Measurements from ENCODE around the gene EEFSEC. TPM values are rescaled to one million over a fixed set of nuclear protein-coding genes. Genes with fewer than 3 reads are reported as not detected.

The EEFSEC gene
- total RNA-seq, 1 experiment from 2014 or later, result 21.3 TPM

GRCh38 chr3:128356822-128357221 lies 203.5 kb downstream of the EEFSEC start:
- peak in 1 of 2 experiments; percentile 34 for DNase-seq
- Histone ChIP-seq H3K79me2 (ENCODE audit: low read depth) (no peaks in the 10 kb centered on the region), H3K27ac (no peak overlapping the region), H3K4me2 (no peak overlapping the region), H4K20me1 (ENCODE audit: insufficient read depth) (no peaks in the 10 kb centered on the region), H3K4me1 (replicated peaks; ENCODE audit: insufficient read depth) (peaks cover 24% of the 10 kb centered on the region), H3F3A (ENCODE audit: insufficient read depth, low read depth) (0 out of 2 replicates have a peak, but pooled peaks cover 5% of the 10 kb centered on the region), H3K4me3 (no peak overlapping the region), H2AFZ (no peak overlapping the region), H3K9me2 (ENCODE audit: insufficient read depth) (no peaks in the 10 kb centered on the region), H3K36me3 (ENCODE audit: low read depth) (no peaks in the 10 kb centered on the region), H3K9me3 (ENCODE audit: insufficient read depth, low read depth) (no peaks in the 10 kb centered on the region), H3K27me3 (ENCODE audit: insufficient read depth, low read depth) (no peaks in the 10 kb centered on the region)
- TF ChIP-seq EZH2 (IDR thresholded peaks at IDR 0.05; ENCODE audit: low read depth) (no peak), CTCF (conservative IDR thresholded peaks at IDR 0.05) (no peak)
- no TSS peak for BruUV-seq (replicated peaks)
- intact Hi-C loops (cut with micrococcal nuclease; ENCODE audit: unreplicated experiment), result no loop called here
- POLR2A ChIA-PET (ENCODE audit: unreplicated experiment), result no interaction called here
- CTCF ChIA-PET, result no interaction called here

GRCh38 chr3:128357538-128357937 lies 204.3 kb downstream of the EEFSEC start:
- ChIA-PET CTCF (no interaction called here), POLR2A (ENCODE audit: unreplicated experiment) (no interaction called here)
- DNase-seq, result no peak
- Histone ChIP-seq H3K4me2 (no peak overlapping the region), H3K9me3 (ENCODE audit: insufficient read depth, low read depth) (no peaks in the 10 kb centered on the region), H3K9me2 (ENCODE audit: insufficient read depth) (no peaks in the 10 kb centered on the region), H4K20me1 (ENCODE audit: insufficient read depth) (no peaks in the 10 kb centered on the region), H3K36me3 (ENCODE audit: low read depth) (no peaks in the 10 kb centered on the region), H3K4me1 (replicated peaks; ENCODE audit: insufficient read depth) (peaks cover 32% of the 10 kb centered on the region), H3F3A (ENCODE audit: insufficient read depth, low read depth) (0 out of 2 replicates have a peak, but pooled peaks cover 5% of the 10 kb centered on the region), H3K27ac (no peak overlapping the region), H3K4me3 (no peak overlapping the region), H2AFZ (no peak overlapping the region), H3K79me2 (ENCODE audit: low read depth) (no peaks in the 10 kb centered on the region), H3K27me3 (ENCODE audit: insufficient read depth, low read depth) (no peaks in the 10 kb centered on the region)
- intact Hi-C loops (cut with micrococcal nuclease; ENCODE audit: unreplicated experiment), result no loop called here
- TF ChIP-seq CTCF (conservative IDR thresholded peaks at IDR 0.05) (no peak), EZH2 (IDR thresholded peaks at IDR 0.05; ENCODE audit: low read depth) (no peak)
- BruUV-seq (replicated peaks), result no TSS peak

- TF ChIP-seq CTCF (conservative IDR thresholded peaks at IDR 0.05), result no peak
- TF ChIP-seq EZH2 (IDR thresholded peaks at IDR 0.05; ENCODE audit: low read depth), result no peak
- no peaks in the 10 kb centered on the region for H3K36me3 ChIP-seq (ENCODE audit: low read depth)
- H3F3A ChIP-seq (ENCODE audit: insufficient read depth, low read depth), result 0 out of 2 replicates have a peak, but pooled peaks cover 5% of the 10 kb centered on the region
- DNase-seq, result peak in 1 of 2 experiments; percentile 12
- no peaks in the 10 kb centered on the region for H3K9me2 ChIP-seq (ENCODE audit: insufficient read depth)
- ChIA-PET CTCF (no interaction called here), POLR2A (ENCODE audit: unreplicated experiment) (no interaction called here)
- no TSS peak for BruUV-seq (replicated peaks)
- no peak overlapping the region for H2AFZ ChIP-seq
- intact Hi-C loops (cut with micrococcal nuclease; ENCODE audit: unreplicated experiment), result no loop called here
- no peak overlapping the region for H3K4me3 ChIP-seq
- H3K9me3 ChIP-seq (ENCODE audit: insufficient read depth, low read depth), result no peaks in the 10 kb centered on the region
- H3K79me2 ChIP-seq (ENCODE audit: low read depth), result no peaks in the 10 kb centered on the region
- no peak overlapping the region for H3K27ac ChIP-seq
- no peaks in the 10 kb centered on the region for H3K27me3 ChIP-seq (ENCODE audit: insufficient read depth, low read depth)
- H3K4me2 ChIP-seq, result no peak overlapping the region
- H4K20me1 ChIP-seq (ENCODE audit: insufficient read depth), result no peaks in the 10 kb centered on the region
- H3K4me1 ChIP-seq (replicated peaks; ENCODE audit: insufficient read depth), result peaks cover 36% of the 10 kb centered on the region
These were observed 205.0 kb downstream of the EEFSEC start for GRCh38 chr3:128358156-128358895.
